C1 segment of cervical spinal cord (tissue), 14 donors: ENCODE results near the gene POLR2C.
A peak's percentile ranks its signal among the peaks of the same experiment; 100 is the strongest.

Experiments
- DNase-seq, 14 donors: peaks; one replicate each; lab custom pipeline; 2025; lab: John Stamatoyannopoulos, UW

POLR2C gene

DNA sequence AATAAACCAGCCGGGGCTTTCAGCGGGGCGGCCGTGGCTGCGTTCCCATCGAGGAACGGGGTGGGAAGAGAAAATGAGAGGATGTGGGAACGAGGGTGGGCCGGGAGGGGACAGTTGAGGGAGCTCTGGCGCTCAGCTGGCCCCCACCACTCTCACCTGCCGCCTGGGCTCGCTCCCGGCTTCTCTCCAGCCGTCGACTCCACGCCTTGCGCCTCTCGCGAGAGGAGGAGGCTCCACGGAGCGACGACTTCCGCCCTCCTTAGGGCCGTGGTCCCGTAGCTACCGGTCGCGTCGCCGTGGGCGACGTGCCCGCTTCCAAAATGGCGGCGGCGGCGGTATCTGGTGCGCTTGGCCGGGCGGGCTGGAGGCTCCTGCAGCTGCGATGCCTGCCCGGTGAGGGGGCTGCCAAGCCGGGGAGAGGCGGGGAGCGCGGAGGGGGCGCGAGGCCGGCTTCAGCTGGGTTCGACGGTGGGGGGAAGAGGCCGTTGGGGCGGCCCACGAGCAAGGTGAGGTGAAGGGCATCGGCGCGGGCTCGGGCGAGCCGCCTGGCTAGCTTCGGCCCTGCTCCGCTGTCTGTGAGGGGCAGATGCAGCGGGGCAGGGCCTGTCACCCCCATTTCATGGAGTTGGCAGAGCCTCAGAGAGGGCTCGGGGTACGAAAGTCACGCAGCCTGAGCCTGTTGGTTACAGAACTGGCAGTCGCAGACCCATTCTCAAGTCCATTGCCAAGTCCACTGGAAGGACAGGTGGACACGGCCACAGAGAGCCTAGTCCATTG is 15.1 kb upstream of the POLR2C start, which contains the start of the genes CIAPIN1 and COQ9:
CIAPIN1 (minus strand) TSS at position 200 of the 777 bp plus-strand sequence. CDS start 6,457 bp downstream, outside the sequence.
COQ9 (plus strand) TSS at position 294 of the 777 bp plus-strand sequence; CDS start at position 321, 27 bp downstream.
- peak; percentile 20 to 87 (median 82) for DNase-seq

GRCh38 chr16:57452021-57452420 is 10.5 kb upstream of the POLR2C start:
- DNase-seq = no peak

DNA sequence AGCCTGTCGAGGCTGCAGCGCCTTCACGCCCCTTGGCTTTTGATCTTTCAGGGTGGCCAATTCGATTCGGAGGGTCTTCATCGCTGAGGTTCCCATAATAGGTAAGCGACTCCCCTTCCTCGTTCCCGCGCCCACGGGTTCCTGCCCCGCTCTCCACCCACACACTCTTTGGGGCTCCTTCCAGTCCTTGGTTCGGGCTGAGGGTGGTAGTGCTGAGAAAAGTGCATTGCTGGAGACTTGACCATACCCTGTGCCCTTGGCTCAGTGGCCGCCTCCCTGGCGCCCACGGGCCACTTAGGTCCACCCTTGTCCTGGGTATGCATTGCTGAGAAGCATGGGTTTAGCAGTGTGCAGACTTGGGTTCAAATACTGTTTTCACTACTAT is 491 bp downstream of the POLR2C start:
- DNase-seq = no peak

- no peak for DNase-seq
Measured at GRCh38 chr16:57464523-57464922, 2.0 kb downstream of the POLR2C start.

- no peak for DNase-seq
Measured at GRCh38 chr16:57468346-57468745, 5.9 kb downstream of the POLR2C start.

DNA sequence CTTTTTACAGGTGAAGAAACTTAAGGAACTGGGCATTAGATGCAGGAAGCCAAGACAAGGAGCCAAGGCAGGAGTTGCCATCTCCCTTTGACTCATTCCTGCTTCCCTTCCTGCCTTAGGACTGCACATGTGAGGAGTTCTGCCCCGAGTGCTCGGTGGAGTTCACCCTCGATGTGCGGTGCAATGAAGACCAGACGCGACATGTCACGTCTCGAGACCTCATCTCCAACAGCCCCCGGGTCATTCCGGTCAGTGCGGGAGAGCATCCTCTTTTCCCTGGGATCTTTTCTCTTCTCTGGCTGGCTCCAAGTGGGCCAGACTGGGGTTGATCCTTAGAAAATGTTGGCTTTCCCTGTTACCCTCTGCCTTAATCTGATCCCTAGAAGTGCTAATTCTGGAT is 6.6 kb downstream of the POLR2C start:
- DNase-seq = no peak

DNA sequence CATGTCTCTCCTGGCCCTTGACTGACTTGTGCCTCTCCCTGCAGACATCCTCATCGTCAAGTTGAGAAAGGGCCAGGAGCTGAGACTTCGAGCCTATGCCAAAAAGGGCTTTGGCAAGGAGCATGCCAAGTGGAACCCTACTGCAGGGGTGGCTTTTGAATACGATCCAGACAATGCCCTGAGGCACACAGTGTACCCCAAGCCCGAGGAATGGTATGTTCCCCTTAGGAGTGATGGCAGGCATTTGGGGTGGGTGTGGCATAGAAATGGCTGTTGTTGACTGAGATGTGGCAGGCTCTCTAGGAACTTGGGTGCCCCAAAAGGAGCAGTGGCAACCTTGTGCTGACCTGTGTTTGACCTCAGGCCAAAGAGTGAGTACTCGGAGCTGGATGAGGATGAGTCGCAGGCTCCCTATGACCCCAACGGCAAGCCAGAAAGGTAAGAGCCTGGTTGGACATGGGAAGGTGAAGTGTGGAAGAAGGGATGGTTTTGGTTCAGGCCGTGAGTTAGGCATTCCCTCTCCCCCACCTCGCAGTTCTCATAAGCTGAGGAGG is 7.5 kb downstream of the POLR2C start:
- no peak for DNase-seq

DNA sequence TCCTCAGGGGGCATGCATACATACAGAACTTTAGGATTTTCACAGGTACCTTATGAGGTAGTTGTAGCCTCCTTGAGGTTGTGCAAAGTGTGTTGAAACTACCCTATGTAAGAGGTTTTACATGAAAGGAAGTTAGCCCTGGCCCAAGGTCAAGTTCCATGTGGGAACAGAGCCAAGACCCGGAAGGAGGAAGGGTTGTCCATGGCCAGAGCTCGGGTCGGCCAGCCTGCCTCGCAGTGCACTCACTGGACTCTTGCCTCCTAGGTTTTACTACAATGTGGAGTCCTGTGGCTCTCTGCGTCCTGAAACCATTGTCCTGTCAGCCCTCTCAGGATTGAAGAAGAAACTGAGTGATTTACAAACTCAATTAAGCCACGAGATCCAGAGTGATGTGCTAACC is 8.2 kb downstream of the POLR2C start:
- DNase-seq = no peak

DNA sequence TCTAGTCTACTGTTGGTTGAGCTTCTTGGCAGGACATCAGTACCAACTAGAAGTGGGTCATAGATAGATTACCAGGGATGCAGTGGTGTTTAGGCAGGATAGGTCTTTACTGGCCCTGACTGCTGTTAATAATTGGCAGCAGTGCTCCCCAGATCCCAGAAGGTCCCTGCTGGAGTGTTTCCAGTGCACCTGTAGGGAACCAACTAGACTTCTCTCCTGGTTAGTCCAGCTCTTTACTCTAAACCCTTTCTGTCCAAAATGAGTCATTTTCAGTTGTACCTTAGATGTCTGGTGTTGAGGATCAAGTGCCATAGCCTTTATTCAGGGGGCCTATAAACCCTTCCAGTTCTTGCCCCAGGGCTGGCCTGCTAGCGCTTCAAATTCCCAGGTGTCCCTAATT is 8.7 kb downstream of the POLR2C start:
- DNase-seq = no peak

- DNase-seq = no peak
Measured at GRCh38 chr16:57471852-57472664, 9.6 kb downstream of the POLR2C start.

DNA sequence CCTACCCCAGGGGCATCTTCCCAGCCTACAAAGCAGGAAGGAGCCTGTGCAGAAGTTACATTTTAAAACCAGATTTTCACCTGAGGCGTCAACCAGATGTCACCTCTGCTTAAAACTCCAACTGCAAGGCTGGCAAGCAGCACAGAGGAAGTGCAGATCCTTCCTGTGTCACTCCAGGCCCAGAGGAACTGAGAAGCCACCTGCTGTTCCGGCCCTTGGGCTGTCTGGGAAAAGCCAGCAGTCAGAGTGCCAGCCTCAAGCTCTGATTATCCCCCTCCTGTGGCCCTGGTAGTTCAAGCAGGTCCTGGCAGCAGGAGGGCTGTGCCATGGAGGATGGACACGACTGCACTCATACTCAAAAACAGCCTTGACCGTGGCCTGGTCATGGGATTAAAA is 10.2 kb downstream of the POLR2C start:
- no peak for DNase-seq

DNA sequence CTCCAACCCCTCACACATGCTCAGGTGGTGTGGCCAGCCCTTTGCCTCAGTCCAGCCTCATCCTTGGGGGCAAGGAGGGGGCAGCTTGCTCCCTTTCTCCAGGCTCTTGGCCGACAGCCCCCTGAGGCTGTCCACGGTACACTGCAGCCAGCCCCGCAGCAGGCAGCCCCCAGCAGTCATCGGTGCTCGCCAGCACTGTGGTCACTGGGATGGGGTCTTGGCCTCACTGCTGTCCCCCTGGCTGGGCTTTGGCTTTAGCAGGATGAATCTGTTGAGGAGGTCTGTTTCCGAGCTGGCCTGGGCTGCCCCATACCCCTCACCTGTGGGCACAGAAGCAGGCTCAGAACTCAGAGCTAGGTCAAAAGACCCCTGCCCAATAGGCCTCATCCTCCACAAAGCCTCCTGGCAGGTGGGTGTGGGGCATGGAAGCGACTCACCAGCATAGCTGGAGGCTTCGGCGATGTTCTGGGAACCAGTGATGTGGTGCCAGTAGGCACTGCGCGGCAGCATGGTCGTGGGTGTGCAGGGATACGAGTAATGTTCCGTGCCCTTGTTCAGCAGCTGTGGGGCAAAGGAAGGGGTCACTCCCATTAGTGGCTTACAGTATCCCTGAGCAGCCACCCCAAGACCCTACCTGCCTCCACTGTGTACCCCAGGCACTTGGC is 10.8 kb downstream of the POLR2C start:
- DNase-seq = no peak

DNA sequence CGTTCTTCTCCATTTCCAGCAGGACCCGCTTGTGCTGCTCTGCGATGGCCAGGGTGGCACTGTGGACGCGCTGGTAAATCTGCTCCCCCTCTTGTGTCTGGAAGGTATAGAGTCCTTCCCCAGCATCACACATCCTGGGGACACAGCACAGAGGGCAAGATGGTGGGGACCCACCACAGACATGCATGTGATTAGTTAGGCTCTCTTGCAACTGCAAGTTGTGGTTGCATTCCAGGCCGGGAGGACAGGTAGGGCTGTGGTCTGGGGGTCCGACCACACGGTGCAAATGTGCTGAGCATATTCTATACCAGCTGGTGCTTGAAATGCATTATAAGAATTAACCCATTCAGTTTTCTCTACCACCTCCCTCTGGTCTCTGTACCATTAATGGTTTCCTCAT is 11.4 kb downstream of the POLR2C start:
- no peak for DNase-seq

DNA sequence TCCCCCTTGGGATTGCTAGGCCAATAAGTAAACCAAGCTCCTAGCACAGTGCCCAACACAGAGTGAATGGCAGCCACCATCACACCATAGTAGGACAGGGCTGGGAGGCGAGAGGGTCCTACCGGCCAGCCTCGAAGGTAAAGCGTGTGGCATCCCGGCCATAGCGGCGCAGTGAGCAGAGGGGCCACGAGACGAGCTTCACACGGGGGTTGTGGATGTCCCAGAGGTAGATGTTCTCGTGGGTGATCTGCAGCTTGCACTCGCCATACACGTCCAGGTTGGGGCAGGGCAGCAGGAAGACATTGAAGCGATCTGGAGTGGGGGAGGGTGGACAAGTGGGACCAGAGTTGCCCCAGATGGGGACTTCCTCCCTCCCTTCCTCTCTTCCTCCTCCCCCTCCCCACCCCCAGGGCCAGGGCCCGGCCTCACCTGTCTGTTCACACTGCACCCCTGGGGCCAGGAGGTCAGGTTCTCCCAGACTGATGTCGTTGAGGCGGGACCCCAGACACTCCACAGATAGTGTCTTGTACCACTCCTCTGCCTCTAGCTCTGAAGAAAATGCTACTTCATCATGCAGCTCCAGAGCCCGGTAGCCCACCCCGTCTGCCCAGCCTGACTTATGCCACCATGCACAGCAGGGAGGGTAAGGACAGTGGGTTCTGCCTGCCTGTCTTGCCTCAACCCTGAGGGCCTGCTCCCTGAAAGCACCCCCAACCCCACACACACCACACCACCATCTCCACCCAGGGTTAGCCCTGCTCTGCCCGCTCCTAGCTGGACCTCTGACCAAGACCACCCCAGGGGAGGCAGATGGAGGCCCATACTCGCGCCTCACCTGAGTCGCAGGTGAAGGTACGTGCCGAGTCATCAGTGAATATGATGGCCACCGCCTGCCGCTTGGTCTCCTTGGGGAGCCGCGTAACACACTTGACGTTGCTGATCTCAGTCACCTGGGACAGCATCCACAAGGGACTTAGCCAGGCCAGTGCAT is 12.5 kb downstream of the POLR2C start:
- no peak for DNase-seq

- no peak for DNase-seq
Measured at GRCh38 chr16:57475711-57476339, 13.3 kb downstream of the POLR2C start.

DNA sequence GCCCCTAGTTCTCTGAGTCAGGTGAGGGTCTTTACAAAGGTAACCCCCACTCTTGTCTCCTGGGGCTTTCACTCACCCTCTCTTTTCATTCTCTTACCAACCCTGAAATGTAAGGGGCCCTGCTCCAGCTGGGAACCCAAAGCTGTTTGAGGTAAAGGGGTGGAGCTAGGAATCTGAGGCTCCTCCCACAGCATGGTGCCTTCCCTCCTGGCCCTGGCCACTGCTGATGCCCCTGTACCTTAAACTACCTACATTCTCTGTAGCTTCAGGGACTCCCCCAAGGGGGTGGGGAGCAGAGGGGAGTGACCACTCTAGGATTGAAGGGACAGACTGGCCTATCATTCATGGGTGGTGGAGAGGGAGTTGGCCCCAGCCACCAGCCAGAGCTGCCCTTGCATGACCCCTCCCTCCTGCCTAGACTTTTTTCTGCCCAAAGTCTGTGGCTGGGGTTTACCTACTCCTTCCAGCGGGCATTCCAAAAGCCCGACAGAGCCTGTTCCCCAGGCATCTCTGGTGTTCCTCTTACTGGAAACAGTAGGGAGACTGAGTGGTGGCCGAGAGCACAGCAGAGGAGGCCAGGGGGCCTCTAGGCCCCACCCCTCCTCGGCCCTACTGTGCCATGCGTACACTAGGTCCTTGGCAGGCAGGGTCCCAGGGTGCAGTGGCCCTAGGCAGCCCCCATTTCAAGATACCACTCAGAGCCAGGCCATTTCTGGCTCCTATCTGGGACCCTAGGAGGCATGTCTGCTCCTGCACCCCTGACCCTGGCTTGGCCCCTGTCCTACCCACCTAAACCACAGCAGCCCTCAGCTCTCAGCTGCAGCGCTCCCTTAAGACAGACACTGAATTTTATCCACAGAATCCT is 14.3 kb downstream of the POLR2C start:
- no peak for DNase-seq

DNA sequence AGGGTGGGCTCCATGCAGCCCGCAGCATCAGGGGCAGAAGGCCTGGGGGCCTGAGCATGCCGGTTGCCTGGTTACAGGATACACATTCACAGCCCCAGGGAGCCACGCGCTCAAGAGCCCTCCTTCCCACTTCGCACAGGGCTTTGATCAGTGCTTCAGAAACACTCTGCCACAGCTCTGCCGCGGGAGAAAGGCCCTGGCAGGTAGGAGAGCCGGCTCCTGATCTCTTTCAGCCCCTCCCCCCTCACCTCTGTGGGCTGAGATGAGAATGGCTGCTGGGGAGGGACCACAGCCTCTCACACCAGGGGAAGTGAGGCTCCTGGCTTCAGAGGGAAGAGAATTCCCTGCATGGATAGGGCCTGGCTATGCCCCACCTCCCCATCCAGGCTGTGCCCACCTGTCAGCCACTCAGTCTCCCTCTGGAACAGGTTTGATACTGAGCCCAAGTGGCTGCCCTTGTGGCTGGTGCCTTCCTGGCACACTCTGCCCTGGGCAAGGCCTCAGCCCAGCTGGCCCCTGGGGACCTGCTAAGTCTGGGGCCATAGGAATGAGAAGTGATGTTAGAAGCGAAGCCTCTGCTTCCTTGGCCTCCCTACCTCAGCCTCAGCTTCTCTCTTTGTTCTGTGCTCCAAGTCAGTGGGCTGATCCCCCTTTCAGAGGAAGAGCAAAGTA is 15.2 kb downstream of the POLR2C start:
- DNase-seq = no peak

DNA sequence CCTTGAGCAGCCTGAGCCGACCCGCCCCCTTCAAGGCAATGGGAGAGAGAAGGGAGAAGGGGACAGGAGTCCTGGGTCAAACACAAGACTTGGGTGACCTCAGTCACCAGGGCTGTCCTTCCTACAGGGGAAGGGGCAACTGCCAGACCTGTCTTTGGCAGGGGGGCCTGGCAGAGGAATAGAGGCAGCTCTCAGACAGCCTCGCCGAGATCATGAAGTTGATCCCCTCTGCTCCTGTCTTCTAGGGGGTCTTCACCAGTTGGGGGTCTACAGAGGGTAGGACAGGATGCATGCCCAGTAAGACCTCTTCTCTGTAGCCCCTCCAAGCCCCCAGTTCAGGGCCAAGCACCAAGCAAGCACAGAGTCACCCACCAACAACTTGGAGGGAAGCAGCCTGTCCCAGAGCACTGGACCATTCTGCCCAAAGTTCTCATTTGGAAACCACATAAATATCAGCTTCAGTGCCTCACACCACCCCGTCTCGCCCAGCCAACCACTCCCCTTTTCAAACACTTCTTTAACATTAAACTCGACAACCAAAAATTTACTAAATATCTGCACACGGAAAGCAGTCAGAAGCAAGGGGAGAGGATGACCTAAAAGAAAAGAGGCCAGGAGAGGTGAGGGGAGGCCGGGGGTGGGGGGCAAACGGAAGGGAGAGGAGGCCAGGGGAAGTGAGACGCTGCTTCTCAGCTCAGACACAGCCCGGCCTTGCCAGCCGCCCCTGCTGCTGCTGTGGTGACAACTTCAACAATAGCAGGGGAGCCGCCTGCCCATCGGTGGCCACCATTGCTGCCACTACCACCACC is 16.1 kb downstream of the POLR2C start:
- DNase-seq = no peak
